ENCODE data around the gene MYL7. TPM values are rescaled to one million over a fixed set of nuclear protein-coding genes. Genes with fewer than 3 reads are reported as not detected.

Gene MYL7
- total and polyA plus RNA-seq, 9 of the 15 experiments (the other 6 are each of a cell fraction or from before 2014, with no cell fraction given) = not detected

- FAIRE-seq (no peak), ATAC-seq (no peak), DNase-seq (ENCODE audit: extremely low read depth in 1 of 4, low spot score in 3 of 4) (no peak)
- no peaks in the 10 kb centered on the region for H3K9me3 ChIP-seq (replicated peaks; ENCODE audit: control insufficient read depth, insufficient read depth, low read depth, low read length)
- BruUV-seq (replicated peaks) = no TSS peak
- POLR2A ChIA-PET = no interaction called here
- no peak overlapping the region for H2AFZ ChIP-seq (ENCODE audit: low read depth, low read length)
- no peak overlapping the region for H3K4me2 ChIP-seq (ENCODE audit: insufficient read depth, low read length)
- CTCF ChIA-PET (ENCODE audit: low intra/inter-chr PET ratio) = no interaction called here
- intact Hi-C loops (cut with micrococcal nuclease) (no loop called here), in situ Hi-C loops (cut with MboI) (no loop called here)
- WGBS (ENCODE audit: insufficient coverage, low coverage, missing lambda C conversion rate) = 10% methylated on average over 18 of the region's 21 CpGs
- H3K27me3 ChIP-seq (ENCODE audit: control insufficient read depth in 2 of 2, insufficient read depth in 2 of 2, low read length in 2 of 2) = peaks cover 19 to 56% of the 10 kb centered on the region in 2 experiments; a peak in 4 of 5 replicates
- H3K27ac ChIP-seq (ENCODE audit: extremely low read depth, low read depth, low read length) = no peak overlapping the region
- H3K4me1 ChIP-seq (replicated peaks in 1 of 2; ENCODE audit: control insufficient read depth in 2 of 2, insufficient read depth in 2 of 2, low read length in 2 of 2) = peaks cover 9 to 61% of the 10 kb centered on the region in 2 experiments; a peak in 4 of 5 replicates
- no peaks in the 10 kb centered on the region for H3K79me2 ChIP-seq (ENCODE audit: control insufficient read depth, insufficient read depth, low read length)
- H3K4me3 ChIP-seq = no peak overlapping the region
- peaks cover 5% of the 10 kb centered on the region for H3K9me1 ChIP-seq (ENCODE audit: control insufficient read depth, insufficient read depth, low read length)
- peaks cover 16% of the 10 kb centered on the region for H4K20me1 ChIP-seq (replicated peaks; ENCODE audit: control insufficient read depth, insufficient read depth, low read length)
- H3K36me3 ChIP-seq (ENCODE audit: control insufficient read depth, insufficient read depth, low read length) = no peaks in the 10 kb centered on the region
- peak overlapping the region in 1 of 2 experiments; percentile 51; a peak in 1 of 4 replicates for H3K9ac ChIP-seq (ENCODE audit: insufficient read depth in 1 of 2, low read depth in 2 of 2, low read length in 2 of 2)
- TF ChIP-seq MCM7 (IDR thresholded peaks at IDR 0.05) (no peak), MCM3 (IDR thresholded peaks at IDR 0.05) (no peak), ZNF696 (CRISPR knock-in tag; conservative IDR thresholded peaks at IDR 0.05) (no peak), ZBTB17 (CRISPR knock-in tag; IDR thresholded peaks at IDR 0.05) (no peak), ZNF263 (CRISPR knock-in tag; IDR thresholded peaks at IDR 0.05; ENCODE audit: borderline replicate concordance) (no peak), HLTF (IDR thresholded peaks at IDR 0.05) (no peak), BRF2 (IDR thresholded peaks at IDR 0.05; ENCODE audit: borderline replicate concordance, insufficient read depth, insufficient read length) (no peak), TBP (optimal IDR thresholded peaks at IDR 0.05; ENCODE audit: low read depth, low read length) (no peak), HMBOX1 (IDR thresholded peaks at IDR 0.05) (no peak), ZNF551 (CRISPR knock-in tag; IDR thresholded peaks at IDR 0.05) (no peak), CBX1 (IDR thresholded peaks at IDR 0.05; ENCODE audit: low read depth) (no peak), ZNF609 (CRISPR knock-in tag; IDR thresholded peaks at IDR 0.05; ENCODE audit: borderline replicate concordance) (no peak), ZNF347 (CRISPR knock-in tag; IDR thresholded peaks at IDR 0.05; ENCODE audit: low read depth) (no peak), PHF21A (IDR thresholded peaks at IDR 0.05; ENCODE audit: borderline replicate concordance, low read depth) (no peak), GABPB1 (CRISPR knock-in tag; IDR thresholded peaks at IDR 0.05) (no peak), ZC3H11A (IDR thresholded peaks at IDR 0.05; ENCODE audit: low read depth, low read length) (no peak), PHF8 (IDR thresholded peaks at IDR 0.05; ENCODE audit: borderline replicate concordance, low read length) (no peak), KHSRP (IDR thresholded peaks at IDR 0.05) (no peak)
These were observed 33.0 kb downstream of the MYL7 start for GRCh38 chr7:44107961-44108767.
